Right atrium auricular region (tissue), 2 donors: ENCODE data around the gene PPP6R3. TPM values are rescaled to one million over a fixed set of nuclear protein-coding genes. Genes with fewer than 3 reads are reported as not detected.
A peak's percentile ranks its signal among the peaks of the same experiment; 100 is the strongest.

ENCODE experiments used
- DNase-seq: peaks from one replicate; pipeline ENCODE4 v3.0.0-alpha.2; 2019; ENCODE audit warnings: low spot score
- H3K27ac ChIP-seq, 2 donors: fragments of 200-600 bp; sonication (generic); 1 replicate in 1 of 2; 2 replicates in 1 of 2; pipeline ENCODE4 v1.5.1; 2016 to 2019
- H3K27me3 ChIP-seq, 2 donors: fragments of 200-600 bp; sonication (generic); one replicate each; pipeline versions ENCODE4 v1.5.1 to v1.6.0; 2017 to 2019
- H3K36me3 ChIP-seq: fragments of 200-600 bp; sonication (generic); one replicate; pipeline ENCODE4 v1.5.1; 2016
- H3K4me1 ChIP-seq, 2 donors: fragments of 200-600 bp; sonication (generic); one replicate each; pipeline versions ENCODE4 v1.5.1 to v1.6.0; 2017 to 2019
- H3K4me3 ChIP-seq, 2 donors: fragments of 200-600 bp; sonication (generic); 1 replicate in 1 of 2; 2 replicates in 1 of 2; pipeline ENCODE4 v1.5.1; 2017 to 2019; ENCODE audit warnings: mild to moderate bottlenecking in 1 of 2, moderate library complexity in 1 of 2
- H3K9me3 ChIP-seq, 2 donors: fragments of 200-600 bp; sonication (generic); one replicate each; pipeline ENCODE4 v1.5.1; 2019
- total RNA-seq, 2 donors: library from RNA; depleted of rRNA; stranded (reverse); fragments of >200 nt; gene quantifications; one replicate each; pipeline ENCODE4 v1.1.0, GENCODE V29; 2016
- TF ChIP-seq, protein P1 (sequence below), 2 donors: fragments of 200-600 bp; sonication (generic); IDR thresholded peaks; one replicate each; pipeline ENCODE4 v1.5.1; 2019; ENCODE audit warnings: antibody characterized with exemption in 2 of 2

The PPP6R3 gene
- total RNA-seq, 2 donors from 2014 or later, result 81.1 to 95.2 TPM

GRCh38 chr11:68570691-68571090 is 110.1 kb downstream of the PPP6R3 start:
- no peaks in the 10 kb centered on the region for H3K9me3 ChIP-seq
- H3K4me3 ChIP-seq, result no peak overlapping the region
- H3K27ac ChIP-seq, result no peak overlapping the region
- no peak for DNase-seq
- H3K27me3 ChIP-seq, result no peaks in the 10 kb centered on the region
- peaks cover 0 to 19% of the 10 kb centered on the region in 2 donors for H3K4me1 ChIP-seq
- TF ChIP-seq, protein P1, sequence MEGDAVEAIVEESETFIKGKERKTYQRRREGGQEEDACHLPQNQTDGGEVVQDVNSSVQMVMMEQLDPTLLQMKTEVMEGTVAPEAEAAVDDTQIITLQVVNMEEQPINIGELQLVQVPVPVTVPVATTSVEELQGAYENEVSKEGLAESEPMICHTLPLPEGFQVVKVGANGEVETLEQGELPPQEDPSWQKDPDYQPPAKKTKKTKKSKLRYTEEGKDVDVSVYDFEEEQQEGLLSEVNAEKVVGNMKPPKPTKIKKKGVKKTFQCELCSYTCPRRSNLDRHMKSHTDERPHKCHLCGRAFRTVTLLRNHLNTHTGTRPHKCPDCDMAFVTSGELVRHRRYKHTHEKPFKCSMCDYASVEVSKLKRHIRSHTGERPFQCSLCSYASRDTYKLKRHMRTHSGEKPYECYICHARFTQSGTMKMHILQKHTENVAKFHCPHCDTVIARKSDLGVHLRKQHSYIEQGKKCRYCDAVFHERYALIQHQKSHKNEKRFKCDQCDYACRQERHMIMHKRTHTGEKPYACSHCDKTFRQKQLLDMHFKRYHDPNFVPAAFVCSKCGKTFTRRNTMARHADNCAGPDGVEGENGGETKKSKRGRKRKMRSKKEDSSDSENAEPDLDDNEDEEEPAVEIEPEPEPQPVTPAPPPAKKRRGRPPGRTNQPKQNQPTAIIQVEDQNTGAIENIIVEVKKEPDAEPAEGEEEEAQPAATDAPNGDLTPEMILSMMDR (IDR thresholded peaks at IDR 0.05), result no peak
- peaks cover 53% of the 10 kb centered on the region for H3K36me3 ChIP-seq

DNA sequence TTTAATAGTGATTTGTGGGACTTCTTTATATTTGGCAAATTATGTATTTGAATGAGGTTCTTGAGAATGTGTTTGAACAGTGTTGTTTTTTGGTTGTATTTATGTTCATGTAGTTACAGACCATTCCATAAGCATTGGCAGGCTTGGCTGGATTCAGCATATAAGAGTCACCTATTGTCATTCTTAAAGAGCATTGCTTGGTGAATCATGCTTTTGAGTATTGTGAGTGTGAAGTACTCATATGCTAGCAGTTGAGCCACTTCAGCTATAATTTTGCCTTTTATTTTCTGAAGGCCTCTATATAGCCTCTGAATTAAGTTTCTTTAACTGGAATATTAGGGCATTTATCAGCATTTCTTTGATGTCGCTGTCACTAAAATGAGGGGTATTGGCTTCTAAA is 113.8 kb downstream of the PPP6R3 start:
- Histone ChIP-seq H3K9me3 (no peaks in the 10 kb centered on the region), H3K4me3 (no peak overlapping the region), H3K27ac (no peak overlapping the region), H3K4me1 (peaks cover 0 to 24% of the 10 kb centered on the region in 2 donors), H3K27me3 (no peaks in the 10 kb centered on the region), H3K36me3 (peaks cover 62% of the 10 kb centered on the region)
- TF ChIP-seq, protein P1 (IDR thresholded peaks at IDR 0.05), result no peak
- DNase-seq, result no peak

DNA sequence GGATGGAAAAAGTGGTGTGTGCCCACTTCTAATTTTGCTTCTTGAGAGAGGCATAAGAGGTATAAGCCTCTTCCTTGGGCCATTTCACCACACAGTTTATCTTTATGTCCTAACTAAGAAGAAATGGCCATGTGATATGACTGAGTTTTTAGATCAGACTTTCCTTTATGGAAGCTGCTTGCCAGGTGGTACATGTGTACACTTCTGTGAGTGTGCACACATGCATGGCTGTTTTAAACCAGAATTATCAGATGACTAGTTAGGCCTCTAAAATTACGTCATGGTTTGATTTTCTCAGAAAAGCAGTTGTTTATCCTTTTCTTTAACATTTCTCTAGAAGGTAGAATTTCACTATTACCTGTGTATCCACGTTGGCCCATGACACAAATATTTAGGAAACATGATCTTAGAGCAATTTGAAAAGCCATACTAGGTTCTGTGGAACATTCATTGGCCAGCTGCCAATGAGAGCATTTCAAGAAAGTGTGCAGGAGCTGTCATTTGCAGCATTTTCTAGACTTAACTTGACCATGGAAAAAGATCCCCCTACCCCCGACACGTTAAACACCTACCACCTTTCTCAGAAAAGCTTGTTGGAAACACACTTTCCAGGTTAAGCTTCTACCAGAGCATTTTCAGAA is 114.6 kb downstream of the PPP6R3 start:
- Histone ChIP-seq H3K27ac (no peak overlapping the region), H3K36me3 (peaks cover 59% of the 10 kb centered on the region), H3K4me3 (no peak overlapping the region), H3K9me3 (no peaks in the 10 kb centered on the region), H3K27me3 (no peaks in the 10 kb centered on the region), H3K4me1 (peaks cover 0 to 24% of the 10 kb centered on the region in 2 donors)
- DNase-seq, result no peak
- TF ChIP-seq, protein P1 (IDR thresholded peaks at IDR 0.05), result no peak

GRCh38 chr11:68579455-68579854 is 118.9 kb downstream of the PPP6R3 start:
- Histone ChIP-seq H3K4me3 (no peak overlapping the region), H3K27me3 (no peaks in the 10 kb centered on the region), H3K36me3 (peaks cover 39% of the 10 kb centered on the region), H3K4me1 (peaks cover 0 to 58% of the 10 kb centered on the region in 2 donors), H3K27ac (no peak overlapping the region), H3K9me3 (no peaks in the 10 kb centered on the region)
- DNase-seq, result no peak
- TF ChIP-seq, protein P1 (IDR thresholded peaks at IDR 0.05), result no peak

DNA sequence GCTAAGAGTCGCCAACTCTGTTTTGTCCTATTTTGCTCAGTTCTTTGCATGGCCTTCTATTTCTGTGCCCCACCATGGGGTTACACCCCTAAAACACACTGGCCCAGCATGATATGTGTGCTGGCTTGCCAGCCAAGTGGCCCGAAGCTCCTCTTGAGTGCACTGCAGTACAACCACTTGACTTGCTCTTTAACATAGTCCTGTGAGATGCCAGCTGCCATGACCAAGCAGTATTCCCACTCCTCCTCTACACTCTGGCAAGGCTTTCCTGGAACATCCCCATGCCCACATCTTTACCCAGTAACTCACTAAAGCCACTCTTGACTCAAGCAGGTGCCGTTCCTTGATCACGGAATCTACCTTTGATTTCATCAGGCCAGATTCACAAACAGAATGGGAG is 120.9 kb downstream of the PPP6R3 start:
- H3K36me3 ChIP-seq, result peaks cover 32% of the 10 kb centered on the region
- H3K27ac ChIP-seq, result peak overlapping the region; percentile 74 to 78
- H3K27me3 ChIP-seq, result no peaks in the 10 kb centered on the region
- no peak overlapping the region for H3K4me3 ChIP-seq
- H3K4me1 ChIP-seq, result peaks cover 0 to 50% of the 10 kb centered on the region in 2 donors
- DNase-seq, result no peak
- H3K9me3 ChIP-seq, result no peaks in the 10 kb centered on the region
- TF ChIP-seq, protein P1 (IDR thresholded peaks at IDR 0.05), result no peak

GRCh38 chr11:68581901-68582300 is 121.3 kb downstream of the PPP6R3 start:
- H3K9me3 ChIP-seq, result no peaks in the 10 kb centered on the region
- H3K27me3 ChIP-seq, result no peaks in the 10 kb centered on the region
- peaks cover 0 to 46% of the 10 kb centered on the region in 2 donors for H3K4me1 ChIP-seq
- no peak overlapping the region for H3K4me3 ChIP-seq
- peak overlapping the region; percentile 74 to 78 for H3K27ac ChIP-seq
- TF ChIP-seq, protein P1 (IDR thresholded peaks at IDR 0.05), result no peak
- DNase-seq, result no peak
- H3K36me3 ChIP-seq, result peaks cover 32% of the 10 kb centered on the region
